Measurements from ENCODE around the gene MAP2K2.

The MAP2K2 gene

DNA sequence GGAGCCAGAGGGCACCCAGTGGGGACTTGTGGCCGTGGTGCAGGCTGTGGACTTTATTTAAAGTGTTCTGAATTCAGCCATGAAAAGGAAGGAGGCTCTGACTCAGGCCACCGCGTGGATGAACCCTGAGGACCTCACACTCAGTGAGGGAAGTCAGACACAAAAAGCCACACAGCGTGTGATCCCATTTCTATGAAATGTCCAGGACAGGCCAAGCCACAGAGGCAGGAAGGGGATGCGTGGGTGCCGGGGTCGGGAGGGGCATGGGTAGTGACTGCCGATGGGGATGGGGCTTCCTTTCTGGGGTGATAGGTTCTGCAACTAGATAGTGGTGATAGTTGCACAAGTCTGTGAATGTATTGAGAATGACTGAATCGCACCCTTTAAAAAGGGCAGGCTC lies 48.5 kb downstream of the MAP2K2 start:
- no peak for DNase-seq

GRCh38 chr19:4071610-4072009 lies 52.3 kb downstream of the MAP2K2 start:
- DNase-seq, result no peak

DNA sequence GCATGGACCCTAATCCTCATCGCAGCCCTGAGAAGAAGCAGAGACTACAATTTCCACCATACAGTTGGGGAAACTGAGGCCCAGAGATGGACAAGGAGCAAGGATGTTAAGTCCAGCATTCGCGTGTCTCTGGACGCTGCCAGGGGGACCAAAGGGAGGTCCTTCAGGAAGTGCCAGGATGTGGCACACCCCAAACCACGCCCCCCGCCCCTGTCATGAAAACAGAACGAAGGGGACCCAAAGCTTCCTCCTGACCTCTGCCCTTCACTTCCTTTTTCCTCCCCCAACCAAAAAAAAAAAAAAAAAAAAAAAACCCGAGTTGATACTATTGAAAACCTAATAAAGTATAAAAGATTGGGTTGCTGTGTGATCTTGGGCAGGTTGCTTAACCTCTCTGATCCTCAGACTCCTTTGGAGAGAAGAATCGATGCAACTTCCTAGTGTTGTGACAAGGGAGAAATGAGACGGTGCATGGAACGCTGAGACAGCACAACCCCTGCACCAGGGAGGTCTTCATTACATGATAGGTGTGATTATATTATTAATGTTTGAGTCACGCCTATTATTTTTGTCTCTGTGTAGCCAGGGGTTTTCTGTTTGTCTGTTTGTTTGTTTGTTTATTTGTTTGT lies 54.5 kb downstream of the MAP2K2 start:
- DNase-seq, result peak; percentile 55

DNA sequence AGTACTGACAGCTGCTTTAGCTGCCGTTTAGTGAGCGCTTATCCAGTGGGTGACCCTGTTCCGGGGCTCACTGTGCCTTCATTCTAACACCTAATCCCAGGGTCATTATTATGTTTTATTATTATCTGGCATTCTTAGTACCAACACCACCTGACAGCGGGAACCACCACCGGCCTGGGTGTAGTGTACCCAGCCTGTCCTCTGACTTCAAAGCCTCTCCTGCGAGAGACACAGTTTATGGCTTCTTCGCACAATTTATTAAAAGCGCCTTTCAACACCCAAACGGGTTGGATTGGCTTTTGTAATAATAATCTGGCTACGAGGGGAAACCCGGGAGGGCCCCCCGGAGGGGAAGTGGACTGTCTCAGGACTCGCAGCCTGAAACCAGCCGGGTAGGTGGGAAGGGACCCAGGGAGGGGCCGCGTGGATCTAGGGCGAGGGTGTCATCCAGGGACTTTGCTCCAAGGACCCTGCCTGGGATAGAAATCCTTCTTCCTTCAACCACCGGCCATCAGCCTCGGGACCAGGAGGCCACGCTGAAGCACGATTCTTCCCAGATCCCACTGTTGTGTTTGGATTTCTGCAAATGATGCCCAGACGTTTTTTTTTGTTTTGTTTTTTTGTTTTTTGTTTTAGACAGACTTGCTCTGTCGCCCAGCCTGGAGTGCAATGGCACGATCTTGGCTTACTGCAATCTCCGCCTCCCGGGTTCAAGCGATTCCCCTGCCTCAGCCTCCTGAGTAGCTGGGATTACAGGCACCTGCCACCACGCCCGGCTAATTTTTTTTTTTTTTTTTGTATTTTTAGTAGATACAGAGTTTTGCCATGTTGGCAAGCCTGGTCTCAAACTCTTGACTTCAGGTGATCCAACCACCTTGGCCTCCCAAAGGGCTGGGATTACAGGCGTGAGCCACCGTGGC lies 55.6 kb downstream of the MAP2K2 start:
- no peak for DNase-seq

DNA sequence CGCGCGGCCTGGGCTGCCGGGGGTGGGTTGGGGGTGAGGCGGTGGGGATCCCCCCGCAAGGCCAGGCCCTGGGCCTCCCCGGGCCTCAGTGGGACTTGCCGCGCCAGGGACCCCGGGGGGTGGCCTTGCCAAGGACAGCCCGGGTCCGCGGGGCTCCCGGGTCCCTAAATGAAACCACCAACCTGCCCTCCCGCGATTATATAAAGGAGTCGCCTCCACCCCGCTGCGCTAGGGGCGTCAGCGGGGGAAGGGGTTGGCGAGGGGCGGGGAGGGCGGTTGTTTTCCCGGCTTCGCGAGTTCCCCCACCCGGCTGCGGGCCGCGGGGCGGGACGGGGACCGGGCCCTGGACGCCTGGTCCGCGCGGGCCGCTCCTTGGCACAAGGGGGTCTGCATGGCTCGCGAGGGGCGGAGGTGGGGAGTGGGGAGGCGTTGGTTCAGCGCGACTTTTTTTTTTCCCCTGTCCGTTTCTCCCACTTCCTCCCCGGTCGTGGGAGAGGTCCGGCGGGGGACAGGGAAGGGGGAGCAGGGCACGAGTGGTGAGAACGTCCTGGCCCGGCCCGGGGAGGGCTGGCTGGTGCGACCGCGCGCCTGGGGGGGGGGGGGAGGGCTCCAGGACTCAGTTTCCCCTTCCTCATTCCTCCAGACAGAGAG lies 56.4 kb downstream of the MAP2K2 start:
- no peak for DNase-seq

DNA sequence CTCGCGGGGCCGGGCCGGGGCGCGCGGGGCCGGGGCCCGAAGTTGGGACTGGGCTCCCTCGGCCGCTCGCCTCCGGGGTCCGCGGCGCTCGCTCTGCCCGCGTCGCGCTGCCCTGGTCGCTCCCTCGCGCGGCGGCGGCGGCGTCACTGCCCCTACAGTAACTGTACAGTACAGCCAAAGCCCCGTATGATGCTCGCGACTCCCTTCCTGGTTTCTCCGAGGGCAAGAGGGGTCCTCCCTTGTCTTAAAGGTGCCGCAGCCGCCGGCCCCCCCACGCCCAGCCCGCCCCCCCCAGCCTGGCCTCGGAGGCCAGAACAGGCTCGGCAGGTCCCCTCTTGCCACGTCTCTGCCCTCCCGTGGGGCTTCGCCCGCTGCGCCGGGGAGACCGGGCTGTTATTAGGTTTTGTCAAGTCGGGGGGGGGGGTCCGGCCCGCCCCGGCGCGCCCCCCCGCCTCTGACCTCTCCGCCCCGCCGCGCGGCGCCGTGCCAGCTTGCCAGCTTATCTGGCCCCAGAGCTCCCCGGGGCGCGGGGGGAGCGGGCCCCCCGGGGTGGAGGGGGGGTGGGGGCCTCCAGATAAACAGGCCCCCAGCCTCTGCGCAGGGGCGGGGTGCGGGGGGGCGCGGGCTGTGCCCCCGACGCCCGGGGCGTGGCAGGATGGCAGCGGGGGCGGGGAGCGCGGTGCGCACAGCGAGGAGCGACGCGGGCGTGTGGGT lies 57.1 kb downstream of the MAP2K2 start, which contains the start of gene ZBTB7A:
ZBTB7A (minus strand) TSS at position 218 of the 714 bp plus-strand sequence. CDS start 11,667 bp downstream, outside the sequence.
- DNase-seq, result peak; percentile 77

GRCh38 chr19:4066176-4066606 lies 57.7 kb downstream of the MAP2K2 start:
- no peak for DNase-seq

- peak; percentile 95 for DNase-seq
Measured at GRCh38 chr19:4065430-4066175, 58.3 kb downstream of the MAP2K2 start.

DNA sequence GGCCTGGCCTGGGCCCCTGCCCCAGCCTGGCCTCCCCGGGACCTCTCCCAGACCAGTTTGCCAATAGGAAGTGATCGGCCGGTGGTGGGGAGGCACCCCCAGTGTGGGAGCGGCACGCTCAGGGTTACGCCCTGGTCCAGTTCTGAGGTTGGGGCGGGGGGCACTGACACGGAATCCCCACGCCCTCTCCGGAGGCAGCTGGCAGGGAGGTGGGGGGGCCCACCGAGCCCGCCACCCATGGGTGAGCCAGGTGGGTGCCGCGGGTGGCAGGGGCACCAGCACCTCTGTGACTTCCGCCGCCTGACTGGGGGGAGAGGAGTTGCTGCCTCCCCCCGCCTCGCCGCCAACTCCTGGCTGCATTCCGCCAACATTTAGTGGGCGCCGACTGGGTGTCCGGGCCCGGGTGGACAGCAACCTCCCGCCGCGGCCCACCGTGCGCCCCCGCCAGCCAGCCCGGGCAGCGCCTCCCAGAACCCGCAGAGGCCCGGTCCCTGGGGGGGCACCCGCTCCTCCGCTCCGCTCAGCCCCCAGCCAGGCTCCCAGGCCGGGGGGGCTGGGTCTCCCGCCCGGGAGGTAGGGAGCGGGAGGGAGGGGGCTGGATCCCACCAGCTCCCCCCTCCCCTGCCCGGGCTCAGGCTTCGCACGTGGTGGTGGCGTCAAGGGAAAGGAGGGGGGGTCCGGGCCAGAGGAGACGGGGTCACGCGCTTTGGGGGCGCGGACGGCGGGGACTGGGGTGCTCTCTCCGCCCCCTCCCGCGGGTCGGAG lies 59.2 kb downstream of the MAP2K2 start:
- peak; percentile 35 for DNase-seq

DNA sequence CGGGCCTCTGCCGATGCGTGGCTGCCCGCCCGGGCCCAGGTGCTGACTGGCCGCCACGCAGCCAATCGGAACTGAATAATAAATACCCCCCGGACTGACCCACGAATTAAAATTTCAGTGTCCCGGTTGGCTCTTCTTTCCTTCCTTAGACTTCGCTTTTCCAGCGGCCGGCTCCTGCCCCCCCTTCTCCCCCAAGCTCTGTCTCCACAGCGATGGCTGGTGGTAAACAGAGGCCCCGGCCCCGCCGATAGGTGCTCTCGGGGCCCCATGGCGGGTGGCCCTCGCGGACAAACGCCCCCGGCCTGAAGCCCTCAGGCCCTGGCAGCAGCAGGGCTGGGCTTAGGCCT lies 59.8 kb downstream of the MAP2K2 start:
- no peak for DNase-seq

GRCh38 chr19:4063369-4064148 lies 60.4 kb downstream of the MAP2K2 start:
- DNase-seq, result no peak

- no peak for DNase-seq
Measured at GRCh38 chr19:4062419-4063368, 61.2 kb downstream of the MAP2K2 start.

DNA sequence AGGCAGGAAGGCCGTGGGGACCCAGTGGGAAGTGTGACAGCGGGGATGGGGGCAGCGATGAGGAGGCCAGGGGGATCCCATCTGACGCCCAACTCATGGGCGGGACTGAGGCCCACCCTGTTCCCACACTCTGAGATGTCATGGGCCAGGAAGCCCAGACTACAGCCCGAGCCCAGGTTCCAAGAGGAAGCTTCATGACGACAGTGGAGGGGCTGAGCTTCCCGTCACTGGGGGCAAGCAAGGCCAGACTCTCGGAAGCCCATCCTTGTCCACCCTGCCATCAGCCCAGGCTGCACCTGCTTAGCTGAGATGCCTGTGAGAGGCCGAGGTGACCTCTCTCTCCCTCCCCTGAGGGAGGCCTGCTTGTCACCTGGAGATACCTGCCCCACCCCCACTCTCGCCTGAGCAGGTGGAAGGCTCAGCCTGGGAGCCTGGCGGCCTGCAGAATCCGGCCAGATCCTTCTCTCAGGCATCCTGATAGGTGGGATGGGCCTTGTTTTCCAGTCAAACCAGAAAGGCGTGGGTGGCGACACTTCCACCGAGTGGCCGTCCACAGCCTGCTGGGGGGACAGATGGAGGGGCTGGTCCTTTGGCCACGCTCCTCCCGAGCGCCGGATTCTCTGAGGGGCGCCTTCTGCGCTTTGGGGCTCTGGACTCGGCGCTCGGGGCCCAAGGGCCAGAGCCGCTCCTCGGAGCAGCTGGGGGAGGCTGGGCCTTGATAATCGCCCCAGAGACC lies 62.1 kb downstream of the MAP2K2 start:
- no peak for DNase-seq

DNA sequence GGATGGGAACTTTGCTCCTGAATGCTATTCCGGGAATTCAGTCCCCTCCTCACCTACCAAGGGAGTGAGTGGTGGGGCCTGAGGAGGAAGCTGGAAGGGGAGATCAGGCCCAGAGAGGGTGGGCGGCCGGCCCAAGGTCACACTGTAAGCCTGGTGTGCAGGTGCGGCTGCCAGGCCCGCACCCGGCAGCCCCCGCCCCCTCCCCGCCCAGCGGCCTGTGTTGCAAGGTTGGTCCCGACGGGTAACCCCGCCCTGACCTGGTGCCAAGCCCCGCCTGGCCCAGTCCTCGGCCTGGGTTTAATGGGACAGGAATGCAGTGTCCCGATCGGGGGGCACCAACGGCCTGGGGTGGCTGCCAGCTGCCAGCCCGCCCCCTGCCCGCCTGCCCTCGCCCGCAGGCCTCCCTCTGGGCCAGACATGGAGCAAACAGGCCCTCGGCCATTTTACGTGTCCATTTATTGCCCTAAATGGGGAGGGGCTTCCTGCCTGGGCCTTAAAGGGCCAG lies 62.7 kb downstream of the MAP2K2 start:
- peak; percentile 30 for DNase-seq

DNA sequence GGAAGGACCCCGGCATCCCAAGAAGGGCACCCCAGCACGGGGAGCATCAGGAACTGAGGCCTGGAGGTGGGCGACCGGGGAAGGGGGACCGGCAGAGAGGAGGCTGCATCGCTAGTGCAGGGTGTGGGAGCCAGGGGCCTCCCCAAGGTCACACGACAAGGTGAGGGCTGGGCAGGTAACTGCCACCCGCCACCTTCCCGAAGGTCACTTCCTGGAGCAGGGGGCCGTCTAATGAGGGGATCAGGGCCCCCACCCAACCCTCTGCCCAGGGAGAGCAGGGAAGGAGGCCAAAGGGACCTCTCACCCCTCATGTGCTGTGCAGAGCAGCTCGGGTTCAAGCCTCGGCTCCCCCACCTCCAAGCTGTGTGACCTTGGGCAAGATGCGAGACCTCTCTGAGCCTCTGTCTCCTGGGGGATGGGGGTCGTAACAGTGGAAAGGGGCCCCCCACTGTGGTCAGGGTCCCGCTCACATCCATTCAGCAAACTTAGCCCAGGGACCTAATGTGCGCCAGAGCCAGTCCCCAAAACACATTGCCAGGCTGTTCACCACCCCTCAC lies 63.2 kb downstream of the MAP2K2 start:
- DNase-seq, result no peak

DNA sequence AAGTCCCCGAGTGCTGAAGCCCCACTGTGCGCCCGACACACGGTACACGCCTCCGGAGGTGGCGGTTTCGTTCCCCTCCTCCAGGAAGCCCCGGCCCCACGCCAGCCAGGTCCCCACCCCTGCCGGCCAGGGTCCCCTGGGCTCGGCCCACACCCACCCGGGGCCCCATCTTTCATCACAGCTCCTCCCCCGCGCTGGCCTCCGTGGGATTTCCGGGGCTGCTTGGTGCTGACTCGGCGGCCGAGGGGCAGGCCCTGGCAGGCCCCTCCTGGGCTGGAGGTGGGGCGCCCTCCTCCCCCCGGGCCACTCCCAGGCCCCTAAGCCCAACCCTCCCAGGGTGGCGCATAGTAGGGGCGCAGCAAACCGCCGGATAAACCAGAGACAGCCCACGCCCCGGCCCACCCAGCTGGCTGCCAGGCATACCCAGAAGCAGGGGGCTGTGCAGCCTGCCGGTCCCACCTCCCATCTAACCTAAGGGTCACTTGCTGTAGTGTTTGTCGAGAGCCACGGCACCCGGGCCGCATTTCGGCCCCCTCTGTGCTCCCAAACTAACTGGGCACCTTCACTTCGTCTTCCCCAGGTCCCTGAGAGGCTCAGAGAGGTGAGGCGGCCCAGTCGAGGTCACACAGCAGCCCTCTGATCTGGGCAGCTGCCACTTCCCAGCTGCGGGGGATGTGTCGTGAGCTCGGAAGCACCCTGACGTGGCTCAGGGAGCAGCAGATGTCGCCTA lies 63.9 kb downstream of the MAP2K2 start:
- peak; percentile 46 for DNase-seq

DNA sequence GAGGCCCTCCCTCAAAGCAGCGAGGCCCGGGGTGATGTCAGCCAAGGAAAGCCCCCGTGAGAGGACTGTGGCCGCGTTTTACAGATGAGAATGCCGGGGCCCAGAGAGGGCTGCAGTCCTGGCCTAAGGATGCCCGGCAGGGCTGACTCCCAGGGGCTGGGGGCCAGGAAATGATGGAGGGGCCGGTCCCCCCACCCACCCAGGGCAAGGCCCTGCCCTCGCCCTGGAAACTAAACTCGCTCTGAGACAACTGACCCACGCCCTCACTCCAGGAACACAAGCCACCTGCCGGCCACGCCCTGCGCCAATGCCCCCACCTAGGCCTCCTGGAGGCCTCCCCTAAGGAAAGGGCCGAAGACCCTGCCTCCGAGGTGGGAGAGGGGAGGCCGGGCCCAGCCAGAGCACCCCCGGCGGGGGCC lies 64.5 kb downstream of the MAP2K2 start:
- no peak for DNase-seq
